Endothelial cell of umbilical vein (primary cell): ENCODE results near the gene CXCL6. TPM values are rescaled to one million over a fixed set of nuclear protein-coding genes. Genes with fewer than 3 reads are reported as not detected.

Source experiments
- BruUV-seq: library from RNA; stranded (reverse); fragments of 400-500 nt; replicated peaks from 2 replicates; lab custom pipeline; 2021; lab: Mats Ljungman, UMichigan
- CTCF ChIA-PET: fragments of 300-600, 350-600 bp; sonication (Branson Sonifier 250); formaldehyde crosslinking; loops from one replicate; lab custom pipeline; 2021; ENCODE audit warnings: antibody characterized with exemption, inconsistent platforms; lab: Charles Lee
- POLR2A ChIA-PET: fragments of 300-600, 350-600 bp; sonication (Branson Sonifier 250); formaldehyde crosslinking; loops from one replicate; lab custom pipeline; 2021; ENCODE audit warnings: antibody characterized with exemption, inconsistent platforms; lab: Charles Lee
- DNase-seq: peaks from one replicate; pipeline ENCODE4 v3.0.0-alpha.2; 2011; ENCODE audit warnings: low read depth, low spot score
- FAIRE-seq: peaks from 2 replicates; lab custom pipeline; 2011; peaks lifted over from hg19 to GRCh38; lab: Jason Lieb, UNC
- H2AFZ ChIP-seq: 2 replicates; pipeline ENCODE4 v1.6.0; 2012; ENCODE audit warnings: low read depth, low read length, control low read depth, inconsistent platforms
- H3K27ac ChIP-seq: 2 replicates; pipeline ENCODE4 v1.5.1; 2011; ENCODE audit warnings: low read depth, mild to moderate bottlenecking, control low read depth, low read length, moderate library complexity; ENCODE audit not compliant: insufficient read depth
- H3K27me3 ChIP-seq, 2 experiments: 2 replicates each; pipeline versions ENCODE4 v1.6.0 to v1.6.1; 2011; ENCODE audit warnings: low read length in 2 of 2, mixed read lengths in 1 of 2; ENCODE audit not compliant: control insufficient read depth in 2 of 2, insufficient read depth in 2 of 2
- H3K36me3 ChIP-seq, 2 experiments: 2 replicates in 1 of 2; 3 replicates in 1 of 2; pipeline ENCODE4 v1.5.1; 2011; ENCODE audit warnings: low read length in 2 of 2, mild to moderate bottlenecking in 1 of 2, moderate library complexity in 1 of 2; ENCODE audit not compliant: control insufficient read depth in 2 of 2, insufficient read depth in 2 of 2; ENCODE audit errors: extremely low read depth in 1 of 2
- H3K4me1 ChIP-seq: 3 replicates; pipeline ENCODE4 v1.5.1; 2011; ENCODE audit warnings: mild to moderate bottlenecking, low read length; ENCODE audit not compliant: control insufficient read depth, insufficient read depth; ENCODE audit errors: extremely low read depth
- H3K4me2 ChIP-seq: 2 replicates; pipeline ENCODE4 v1.6.1; 2011; ENCODE audit warnings: low read length, control low read depth, mixed read lengths; ENCODE audit not compliant: insufficient read depth
- H3K4me3 ChIP-seq, 3 experiments: fragments of 200-600 bp in 1 of 3; sonication (generic), shearing (Covaris generic) in 1 of 3; replicated peaks in 1 of 3; 2 replicates each; pipeline ENCODE4 v1.5.1; 2011 to 2016; ENCODE audit warnings: control low read depth in 3 of 3, low read length in 3 of 3, mild to moderate bottlenecking in 2 of 3, inconsistent platforms in 1 of 3, low read depth in 1 of 3, moderate library complexity in 1 of 3; ENCODE audit not compliant: insufficient read depth in 1 of 3
- H3K79me2 ChIP-seq: 2 replicates; pipeline ENCODE4 v1.6.0; 2012; ENCODE audit warnings: low read length, inconsistent platforms; ENCODE audit not compliant: control insufficient read depth, insufficient read depth
- H3K9ac ChIP-seq: replicated peaks from 2 replicates; pipeline ENCODE3; 2011; ENCODE audit warnings: low read length, control low read depth; ENCODE audit not compliant: insufficient read depth; ENCODE audit errors: extremely low read depth
- H3K9me1 ChIP-seq: replicated peaks from 3 replicates; pipeline ENCODE4 v1.6.0; 2011; ENCODE audit warnings: mild to moderate bottlenecking, low read length; ENCODE audit not compliant: control insufficient read depth, insufficient read depth; ENCODE audit errors: extremely low read depth
- H3K9me3 ChIP-seq: replicated peaks from 2 replicates; pipeline ENCODE4 v1.5.1; 2012; ENCODE audit warnings: low read length, inconsistent platforms; ENCODE audit not compliant: control insufficient read depth, insufficient read depth
- H4K20me1 ChIP-seq: replicated peaks from 2 replicates; pipeline ENCODE3; 2011; ENCODE audit warnings: mild to moderate bottlenecking, low read length; ENCODE audit not compliant: control insufficient read depth, insufficient read depth; ENCODE audit errors: extremely low read depth
- CTCF ChIP-seq, 2 donors: IDR thresholded peaks; 1 replicate in 1 of 2; 2 replicates in 1 of 2; pipeline ENCODE4 v1.5.1; 2011; ENCODE audit warnings: low read length in 2 of 2, mild to moderate bottlenecking in 2 of 2, moderate library complexity in 2 of 2, control low read depth in 1 of 2, inconsistent platforms in 1 of 2, low read depth in 1 of 2; ENCODE audit not compliant: insufficient read depth in 1 of 2; ENCODE audit errors: extremely low read depth in 1 of 2
- EZH2 ChIP-seq: IDR thresholded peaks from 2 replicates; pipeline ENCODE4 v1.6.1; 2012; ENCODE audit warnings: borderline replicate concordance, low read depth, mild to moderate bottlenecking, moderate library complexity, low read length, inconsistent platforms; ENCODE audit not compliant: severe bottlenecking
- FOS ChIP-seq: IDR thresholded peaks from 2 replicates; pipeline ENCODE4 v1.6.1; 2011; ENCODE audit warnings: mild to moderate bottlenecking, low read length, moderate library complexity, borderline replicate concordance; ENCODE audit not compliant: insufficient read depth
- GATA2 ChIP-seq: IDR thresholded peaks from 2 replicates; pipeline ENCODE4 v1.7.0; 2011; ENCODE audit warnings: low read depth, mild to moderate bottlenecking, moderate library complexity, mixed read lengths, low read length; ENCODE audit not compliant: insufficient read length, insufficient read depth
- JUN ChIP-seq: IDR thresholded peaks from 2 replicates; pipeline ENCODE4 v1.6.1; 2011; ENCODE audit warnings: borderline replicate concordance, low read depth; ENCODE audit not compliant: insufficient read length, insufficient read depth
- POLR2A ChIP-seq: IDR thresholded peaks from 2 replicates; pipeline ENCODE4 v1.6.1; 2012; ENCODE audit warnings: low read depth, mild to moderate bottlenecking, control low read depth, low read length
- POLR2AphosphoS5 ChIP-seq: IDR thresholded peaks from 2 replicates; pipeline ENCODE4 v1.6.1; 2012; ENCODE audit warnings: low read depth, mild to moderate bottlenecking, control low read depth, low read length, moderate library complexity; ENCODE audit not compliant: insufficient read depth
- dilution Hi-C: fragments of 300-500 bp; cut with MboI; formaldehyde crosslinking; loops from one replicate; pipeline ENCODE4 v1.15.0; 2019; ENCODE audit warnings: low sequenced_read_pairs; ENCODE audit not compliant: extremely low pct_ligation_motif_present
- intact Hi-C: fragments of 100-400 bp; cut with micrococcal nuclease; formaldehyde crosslinking; loops from one replicate; pipeline ENCODE4 v1.10.0; 2022
- polyA plus RNA-seq, 4 experiments: library from polyadenylated mRNA; depleted of rRNA in 3 of 4; stranded (reverse) in 3 of 4; unstranded in 1 of 4; fragments of >200 nt; gene quantifications; 2 replicates each; pipeline versions ENCODE4 v1.2.1 to v1.2.3, GENCODE V29; 2011 to 2012; ENCODE audit warnings: missing spikeins in 1 of 4
- total RNA-seq: library from RNA; stranded (reverse); gene quantifications from 2 replicates; pipeline ENCODE4 v1.2.3, GENCODE V29; 2021

Gene CXCL6
- total and polyA plus RNA-seq, 2 donors (not counting 3 experiments of a cell fraction or from before 2014, with no cell fraction given) = 0.81 to 1.2 TPM

DNA sequence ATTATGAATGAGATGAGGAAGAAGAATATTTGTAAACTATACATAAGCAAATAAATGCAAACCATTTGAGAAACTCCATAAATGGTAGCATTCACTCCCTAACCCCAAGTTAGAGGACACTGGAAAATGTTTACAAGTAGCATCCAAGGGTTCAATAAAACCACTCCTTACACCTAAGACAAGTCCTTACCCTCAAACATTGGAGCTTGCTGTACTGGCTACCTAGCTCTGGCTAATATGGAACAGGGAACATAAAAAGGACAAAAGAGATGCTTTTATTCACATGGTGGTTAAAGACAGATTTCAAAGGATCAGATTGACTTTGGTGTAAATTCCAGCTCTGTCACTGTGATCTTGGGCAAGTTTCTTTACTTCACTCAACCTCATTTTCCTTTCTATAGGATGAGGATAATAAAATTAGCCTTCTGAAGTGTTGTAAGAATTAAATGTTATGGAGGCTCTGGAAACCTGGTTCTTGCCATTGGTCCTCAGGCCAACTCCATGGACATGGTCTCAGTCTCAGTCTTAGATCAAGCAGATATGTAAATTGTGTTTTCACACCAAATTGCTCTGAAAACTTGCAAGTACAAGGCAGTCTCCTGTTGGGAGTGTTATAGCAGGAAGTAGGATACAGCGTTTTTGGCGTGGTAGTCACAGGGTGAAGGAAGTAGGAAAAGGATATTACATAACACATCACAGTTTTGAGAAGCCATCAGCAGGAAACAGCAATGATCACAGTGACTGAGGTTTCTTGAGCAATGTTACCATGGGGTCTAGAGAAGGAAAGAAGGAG is 36.0 kb downstream of the CXCL6 start:
- Histone ChIP-seq H2AFZ (peak overlapping the region; percentile 76), H3K9me1 (no peaks in the 10 kb centered on the region), H3K36me3 (no peaks in the 10 kb centered on the region), H3K9ac (no peak overlapping the region), H3K4me2 (peak overlapping the region; percentile 57), H3K4me1 (peaks cover 35% of the 10 kb centered on the region), H3K27me3 (no peaks in the 10 kb centered on the region), H3K79me2 (peaks cover 5% of the 10 kb centered on the region), H4K20me1 (no peaks in the 10 kb centered on the region), H3K27ac (peak overlapping the region; percentile 42), H3K4me3 (no peak overlapping the region), H3K9me3 (no peaks in the 10 kb centered on the region)
- dilution Hi-C loops = no loop called here
- ChIA-PET POLR2A (interaction anchor here (1.0 kb wide), 1 partner anchor 226 kb away, joined by 3 read pairs; the partner anchor contains the start of gene CXCL2), CTCF (interaction anchor here (0.8 kb wide), 1 partner anchor 227 kb away, joined by 3 read pairs; the partner anchor contains the start of gene CXCL2)
- peak; percentile 62 for DNase-seq
- TF ChIP-seq POLR2A (peak; percentile 74), CTCF (IDR thresholded peaks at IDR 0.05; ENCODE audit: extremely low read depth in 1 of 2, insufficient read depth in 1 of 2, low read depth in 1 of 2, low read length in 2 of 2) (no peak), FOS (peak; percentile 63), EZH2 (no peak), JUN (no peak), POLR2AphosphoS5 (peak; percentile 56), GATA2 (peak; percentile 88)
- FAIRE-seq = peak; percentile 93
- TSS peak; percentile 50 for BruUV-seq
- intact Hi-C loops = loop anchor here (1.0 kb wide), 1 partner anchor 265 kb away; no protein-coding TSS in a partner anchor
